Naive thymus-derived CD4-positive, alpha-beta T cell (primary cell): ENCODE measurements around the gene GRIK2. TPM values are rescaled to one million over a fixed set of nuclear protein-coding genes. Genes with fewer than 3 reads are reported as not detected.

ENCODE experiments used
- ATAC-seq: fragments of 150-1000 bp; cut with Tn5 transposase; 2 replicates; pipeline ENCODE4 v1.10.0; 2021; ENCODE audit warnings: mild to moderate bottlenecking, moderate library complexity
- CTCF ChIA-PET: fragments of 350-600 bp; sonication (Branson Sonifier 250); formaldehyde crosslinking; loops from one replicate; lab custom pipeline; 2021; ENCODE audit warnings: antibody characterized with exemption; lab: Charles Lee
- POLR2A ChIA-PET: fragments of 350-600 bp; sonication (Branson Sonifier 250); formaldehyde crosslinking; loops from one replicate; lab custom pipeline; 2021; ENCODE audit warnings: antibody characterized with exemption, inconsistent platforms; lab: Charles Lee
- DNase-seq, 9 donors: peaks; one replicate each; pipeline versions ENCODE4 v3.0.0 to v3.0.0-alpha.2; 2020 to 2022; ENCODE audit warnings: mixed read lengths in 1 of 9
- H3K27ac ChIP-seq: one replicate; pipeline ENCODE4 v1.7.0; 2013; ENCODE audit warnings: mild to moderate bottlenecking, low read depth, low read length, moderate library complexity
- H3K27me3 ChIP-seq, 2 donors: one replicate each; pipeline ENCODE4 v1.7.0; 2013; ENCODE audit warnings: low read length in 2 of 2, mild to moderate bottlenecking in 2 of 2, moderate library complexity in 2 of 2; ENCODE audit not compliant: control insufficient read depth in 2 of 2, insufficient read depth in 2 of 2
- H3K36me3 ChIP-seq, 3 experiments: 1 replicate in 2 of 3; 2 replicates in 1 of 3; pipeline ENCODE4 v1.7.0; 2013; ENCODE audit warnings: low read length in 3 of 3, mild to moderate bottlenecking in 3 of 3, moderate library complexity in 1 of 3; ENCODE audit not compliant: insufficient read depth in 3 of 3, control insufficient read depth in 2 of 3
- H3K4me1 ChIP-seq, 2 donors: one replicate each; pipeline ENCODE4 v1.7.0; 2013; ENCODE audit warnings: low read length in 2 of 2, mild to moderate bottlenecking in 2 of 2, moderate library complexity in 1 of 2; ENCODE audit not compliant: control insufficient read depth in 2 of 2, insufficient read depth in 2 of 2
- H3K4me3 ChIP-seq: 2 replicates; pipeline ENCODE4 v1.7.0; 2013; ENCODE audit warnings: mild to moderate bottlenecking, low read length
- H3K9me3 ChIP-seq, 3 experiments: 1 replicate in 2 of 3; 2 replicates in 1 of 3; pipeline ENCODE4 v1.7.0; 2013; ENCODE audit warnings: low read length in 3 of 3; ENCODE audit not compliant: control insufficient read depth in 2 of 3
- H3K27ac Mint-ChIP-seq, 9 donors: one replicate each; pipeline ENCODE4 v1.8.0; 2020 to 2022; ENCODE audit warnings: mixed read lengths in 9 of 9, mild to moderate bottlenecking in 8 of 9, moderate library complexity in 5 of 9, inconsistent platforms in 2 of 9
- H3K27me3 Mint-ChIP-seq, 5 donors: one replicate each; pipeline ENCODE4 v1.8.0; 2021 to 2022; ENCODE audit warnings: mixed read lengths in 5 of 5, mild to moderate bottlenecking in 1 of 5
- H3K36me3 Mint-ChIP-seq, 5 donors: one replicate each; pipeline ENCODE4 v1.8.0; 2020 to 2022; ENCODE audit warnings: mixed read lengths in 5 of 5, mild to moderate bottlenecking in 3 of 5, inconsistent platforms in 1 of 5
- H3K4me1 Mint-ChIP-seq, 7 donors: one replicate each; pipeline ENCODE4 v1.8.0; 2020 to 2022; ENCODE audit warnings: mixed read lengths in 7 of 7, mild to moderate bottlenecking in 3 of 7, inconsistent platforms in 1 of 7
- H3K4me3 Mint-ChIP-seq, 10 donors: one replicate each; pipeline ENCODE4 v1.8.0; 2020 to 2022; ENCODE audit warnings: mild to moderate bottlenecking in 10 of 10, mixed read lengths in 10 of 10, moderate library complexity in 6 of 10, inconsistent platforms in 2 of 10
- H3K9me3 Mint-ChIP-seq, 11 donors: one replicate each; pipeline ENCODE4 v1.8.0; 2020 to 2022; ENCODE audit warnings: mixed read lengths in 11 of 11, mild to moderate bottlenecking in 4 of 11, inconsistent platforms in 1 of 11, moderate library complexity in 1 of 11
- intact Hi-C, 2 donors: fragments of 100-400 bp; cut with micrococcal nuclease; formaldehyde crosslinking; loops; one replicate each; pipeline ENCODE4 v1.15.1; 2023
- polyA plus RNA-seq, 2 donors: library from polyadenylated mRNA; unstranded; fragments of 300-500 nt; fragmentation: Illumina TruSeq; gene quantifications; one replicate each; pipeline ENCODE4 v1.2.3, GENCODE V29; 2021
- total RNA-seq, 6 experiments: library from RNA in 5 of 6; stranded (reverse) in 5 of 6; gene quantifications; 1 replicate in 5 of 6; 2 replicates in 1 of 6; pipeline ENCODE4 v1.2.3 and lab custom pipeline; 2021 to 2026

GRIK2 gene
- total and polyA plus RNA-seq, 7 experiments from 2014 or later = 0.16 to 0.22 TPM; not detected in 5

GRCh38 chr6:101689695-101690094 is 296.2 kb downstream of the GRIK2 start:
- no peaks in the 10 kb centered on the region for H3K4me1 ChIP-seq
- no peak for ATAC-seq
- DNase-seq = no peak
- no peaks in the 10 kb centered on the region for H3K9me3 ChIP-seq
- no peaks in the 10 kb centered on the region for H3K27me3 ChIP-seq
- no peak overlapping the region for H3K27ac ChIP-seq
- Mint-ChIP-seq H3K4me1 (no peaks in the 10 kb centered on the region), H3K36me3 (no peaks in the 10 kb centered on the region), H3K4me3 (no peak overlapping the region), H3K9me3 (peaks cover 0 to 11% (median 0%) of the 10 kb centered on the region in 11 donors), H3K27ac (no peak overlapping the region), H3K27me3 (no peaks in the 10 kb centered on the region)
- ChIA-PET POLR2A (no interaction called here), CTCF (no interaction called here)
- H3K36me3 ChIP-seq = no peaks in the 10 kb centered on the region
- intact Hi-C loops = no loop called here
- H3K4me3 ChIP-seq = no peak overlapping the region

GRCh38 chr6:101700655-101701054 is 307.1 kb downstream of the GRIK2 start:
- CTCF ChIA-PET = no interaction called here
- H3K4me3 Mint-ChIP-seq = no peak overlapping the region
- no peaks in the 10 kb centered on the region for H3K27me3 Mint-ChIP-seq

GRCh38 chr6:101703311-101703710 is 309.8 kb downstream of the GRIK2 start:
- H3K4me1 Mint-ChIP-seq = no peaks in the 10 kb centered on the region
- Histone ChIP-seq H3K4me1 (no peaks in the 10 kb centered on the region), H3K4me3 (no peak overlapping the region), H3K27me3 (no peaks in the 10 kb centered on the region), H3K9me3 (no peaks in the 10 kb centered on the region), H3K36me3 (no peaks in the 10 kb centered on the region), H3K27ac (no peak overlapping the region)
- no peaks in the 10 kb centered on the region for H3K36me3 Mint-ChIP-seq
- H3K27ac Mint-ChIP-seq = no peak overlapping the region
- H3K9me3 Mint-ChIP-seq = peaks cover 0 to 15% (median 0%) of the 10 kb centered on the region in 11 donors
- ATAC-seq (no peak), DNase-seq (no peak)
- intact Hi-C loops = no loop called here
- ChIA-PET CTCF (no interaction called here), POLR2A (no interaction called here)
- H3K27me3 Mint-ChIP-seq = no peaks in the 10 kb centered on the region
- no peak overlapping the region for H3K4me3 Mint-ChIP-seq

More at GRCh38 chr6:101700655-101701054, 307.1 kb downstream of the GRIK2 start:
- Histone ChIP-seq H3K27me3 (no peaks in the 10 kb centered on the region), H3K4me3 (no peak overlapping the region), H3K36me3 (no peaks in the 10 kb centered on the region), H3K4me1 (no peaks in the 10 kb centered on the region), H3K9me3 (no peaks in the 10 kb centered on the region), H3K27ac (no peak overlapping the region)
- Mint-ChIP-seq H3K4me1 (no peaks in the 10 kb centered on the region), H3K27ac (no peak overlapping the region), H3K36me3 (no peaks in the 10 kb centered on the region), H3K9me3 (peaks cover 0 to 13% (median 0%) of the 10 kb centered on the region in 11 donors)
- intact Hi-C loops = no loop called here
- POLR2A ChIA-PET = no interaction called here
- ATAC-seq (no peak), DNase-seq (no peak)

- H3K9me3 ChIP-seq = no peaks in the 10 kb centered on the region
- no peaks in the 10 kb centered on the region for H3K27me3 ChIP-seq
- no peak overlapping the region for H3K4me3 ChIP-seq
- no peaks in the 10 kb centered on the region for H3K36me3 ChIP-seq
- H3K27me3 Mint-ChIP-seq = no peaks in the 10 kb centered on the region
- H3K36me3 Mint-ChIP-seq = no peaks in the 10 kb centered on the region
- H3K4me3 Mint-ChIP-seq = no peak overlapping the region
- H3K27ac Mint-ChIP-seq = no peak overlapping the region
- no peak overlapping the region for H3K27ac ChIP-seq
- intact Hi-C loops = no loop called here
- ChIA-PET POLR2A (no interaction called here), CTCF (interaction anchor here (0.7 kb wide), 1 partner anchor 637 kb away, joined by 3 read pairs; no protein-coding TSS in a partner anchor)
- H3K9me3 Mint-ChIP-seq = peaks cover 0 to 18% (median 2%) of the 10 kb centered on the region in 11 donors
- no peaks in the 10 kb centered on the region for H3K4me1 ChIP-seq
- no peak for ATAC-seq
- DNase-seq = no peak
- H3K4me1 Mint-ChIP-seq = no peaks in the 10 kb centered on the region
These were observed 312.4 kb downstream of the GRIK2 start for GRCh38 chr6:101705866-101706265.

- ATAC-seq = no peak
These were observed 313.1 kb downstream of the GRIK2 start for GRCh38 chr6:101706576-101706975.

GRCh38 chr6:101711518-101711917 is 318.0 kb downstream of the GRIK2 start:
- Mint-ChIP-seq H3K9me3 (peaks cover 0 to 5% (median 2%) of the 10 kb centered on the region in 11 donors), H3K4me3 (no peak overlapping the region), H3K27ac (no peak overlapping the region), H3K4me1 (no peaks in the 10 kb centered on the region), H3K36me3 (no peaks in the 10 kb centered on the region), H3K27me3 (no peaks in the 10 kb centered on the region)
- Histone ChIP-seq H3K4me3 (no peak overlapping the region), H3K27me3 (no peaks in the 10 kb centered on the region), H3K27ac (no peak overlapping the region), H3K36me3 (no peaks in the 10 kb centered on the region), H3K4me1 (no peaks in the 10 kb centered on the region), H3K9me3 (no peaks in the 10 kb centered on the region)
- ChIA-PET POLR2A (no interaction called here), CTCF (no interaction called here)
- DNase-seq = no peak
- intact Hi-C loops = no loop called here
- no peak for ATAC-seq

More at GRCh38 chr6:101706576-101706975, 313.1 kb downstream of the GRIK2 start:
- no peaks in the 10 kb centered on the region for H3K9me3 ChIP-seq
- H3K27me3 Mint-ChIP-seq = no peaks in the 10 kb centered on the region
- no peak for DNase-seq
- H3K4me3 ChIP-seq = no peak overlapping the region
- H3K4me3 Mint-ChIP-seq = no peak overlapping the region
- intact Hi-C loops = no loop called here
- H3K27me3 ChIP-seq = no peaks in the 10 kb centered on the region
- H3K36me3 ChIP-seq = no peaks in the 10 kb centered on the region
- H3K4me1 ChIP-seq = no peaks in the 10 kb centered on the region
- no peak overlapping the region for H3K27ac ChIP-seq
- H3K9me3 Mint-ChIP-seq = peaks cover 0 to 18% (median 2%) of the 10 kb centered on the region in 11 donors
- no peaks in the 10 kb centered on the region for H3K36me3 Mint-ChIP-seq
- CTCF ChIA-PET = no interaction called here
- H3K4me1 Mint-ChIP-seq = no peaks in the 10 kb centered on the region
- no peak overlapping the region for H3K27ac Mint-ChIP-seq
- POLR2A ChIA-PET = no interaction called here

- POLR2A ChIA-PET = no interaction called here
- H3K4me3 Mint-ChIP-seq = no peak overlapping the region
- H3K4me1 ChIP-seq = no peaks in the 10 kb centered on the region
- no peaks in the 10 kb centered on the region for H3K27me3 ChIP-seq
- intact Hi-C loops = no loop called here
- DNase-seq (no peak), ATAC-seq (no peak)
- no peaks in the 10 kb centered on the region for H3K27me3 Mint-ChIP-seq
- H3K9me3 Mint-ChIP-seq = peaks cover 0 to 4% (median 0%) of the 10 kb centered on the region in 11 donors
- no peak overlapping the region for H3K27ac Mint-ChIP-seq
- H3K27ac ChIP-seq = no peak overlapping the region
- CTCF ChIA-PET = no interaction called here
- H3K4me3 ChIP-seq = no peak overlapping the region
- H3K4me1 Mint-ChIP-seq = no peaks in the 10 kb centered on the region
- no peaks in the 10 kb centered on the region for H3K9me3 ChIP-seq
- no peaks in the 10 kb centered on the region for H3K36me3 ChIP-seq
- H3K36me3 Mint-ChIP-seq = no peaks in the 10 kb centered on the region
These were observed 322.9 kb downstream of the GRIK2 start for GRCh38 chr6:101716387-101716786.
